ENCODE results near the gene STK40.

GRCh38 chr1:36381405-36381804, 4.3 kb downstream of the STK40 start:
- TF ChIP-seq CTCF (IDR thresholded peaks at IDR 0.05; ENCODE audit: low read length) (no peak), EZH2phosphoT487 (IDR thresholded peaks at IDR 0.05; ENCODE audit: low read length) (no peak)

All from MM.1S (cell line).